HG03135 (cell line): ENCODE measurements around the gene KRTAP29-1.

Experiments
- ATAC-seq: cut with Tn5 transposase; IDR thresholded peaks from one replicate; pipeline ENCODE4 v1.9.1; 2021; ENCODE audit warnings: mild to moderate bottlenecking, moderate library complexity; ENCODE audit not compliant: unreplicated experiment

KRTAP29-1 gene

DNA sequence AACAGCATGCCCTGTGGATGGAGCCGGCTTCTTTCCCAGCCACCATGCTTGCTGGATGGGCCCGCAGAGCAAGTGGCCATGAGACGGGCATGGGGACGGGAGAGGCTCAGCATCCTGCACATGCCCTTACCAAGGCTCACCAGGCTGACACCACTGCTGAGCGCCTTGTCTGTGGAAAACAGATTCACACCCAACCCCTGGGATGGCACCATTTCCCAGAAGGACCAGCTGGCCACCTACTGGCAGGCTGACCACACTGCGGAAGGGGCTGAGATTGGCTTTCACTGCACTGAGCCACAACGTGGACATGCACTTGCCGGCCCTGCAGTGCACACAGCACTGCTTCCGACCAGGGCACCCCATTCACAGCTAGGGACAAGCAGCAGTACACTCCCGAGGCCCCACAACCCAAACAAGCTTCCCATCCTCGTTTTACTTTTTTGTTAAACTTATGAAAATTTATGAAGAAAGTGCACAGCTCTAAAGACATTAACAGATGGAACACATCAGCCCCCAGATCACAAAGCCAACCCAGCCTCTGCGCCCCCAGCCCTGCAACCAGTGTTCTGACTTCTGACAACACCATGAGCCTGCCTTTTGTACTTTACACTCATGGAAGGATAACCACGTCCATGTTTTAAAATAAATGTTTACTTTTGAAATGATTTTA lies 26.8 kb upstream of the KRTAP29-1 start:
- no peak for ATAC-seq

DNA sequence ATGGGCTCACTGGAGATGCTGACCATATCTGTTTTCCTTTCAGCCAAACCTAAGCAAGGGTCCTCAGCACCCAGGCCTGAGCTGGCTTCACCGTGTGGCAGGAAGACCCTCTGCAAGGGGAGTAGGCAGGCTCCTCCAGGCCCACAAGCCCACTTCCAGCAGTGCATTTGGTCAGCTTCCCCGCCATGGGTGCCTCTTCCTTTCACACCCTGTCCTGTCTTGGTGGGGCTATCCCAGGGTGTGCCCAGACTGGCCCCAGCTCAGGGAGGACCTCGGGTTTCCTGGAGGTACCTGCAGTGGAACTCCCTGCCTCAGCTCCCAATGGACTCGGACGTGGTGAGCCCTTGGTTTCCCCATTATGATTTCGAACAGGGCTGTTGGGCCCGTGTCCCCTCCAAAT lies 25.6 kb upstream of the KRTAP29-1 start:
- no peak for ATAC-seq

DNA sequence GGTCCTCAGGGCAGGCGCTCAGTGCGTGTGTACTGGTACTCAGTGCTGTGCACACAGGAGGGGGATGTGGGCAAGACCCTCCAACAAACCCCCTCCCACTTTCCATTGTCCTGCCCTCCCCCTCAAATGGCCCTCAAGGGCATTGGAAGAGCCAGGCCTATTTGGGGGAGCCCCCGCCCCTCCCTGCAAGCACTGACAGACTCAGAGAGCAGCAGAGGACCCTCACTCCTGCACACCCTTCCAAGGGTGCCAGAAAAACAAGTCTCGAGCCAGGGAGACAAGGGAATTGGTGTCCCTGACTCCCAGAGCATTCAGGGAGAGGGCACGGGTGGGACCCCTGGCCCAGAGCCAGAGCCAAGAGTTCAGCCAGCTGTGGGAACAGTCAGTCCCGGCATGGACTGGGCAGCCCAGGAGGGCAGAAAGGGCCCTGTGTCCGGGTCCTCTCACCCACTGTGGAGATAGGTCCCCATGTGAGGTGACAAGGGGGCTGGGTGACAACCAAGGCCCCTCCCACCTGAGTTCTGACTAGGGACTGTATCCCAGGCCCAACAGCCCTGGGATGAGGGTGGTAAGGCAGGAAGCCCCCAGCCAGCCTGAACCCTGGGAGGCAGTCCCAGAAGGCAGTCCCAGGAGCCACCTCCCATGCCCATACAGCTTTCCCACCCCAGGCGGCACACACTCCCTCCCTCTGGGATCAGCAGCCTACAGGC lies 24.9 kb upstream of the KRTAP29-1 start:
- ATAC-seq, result no peak

DNA sequence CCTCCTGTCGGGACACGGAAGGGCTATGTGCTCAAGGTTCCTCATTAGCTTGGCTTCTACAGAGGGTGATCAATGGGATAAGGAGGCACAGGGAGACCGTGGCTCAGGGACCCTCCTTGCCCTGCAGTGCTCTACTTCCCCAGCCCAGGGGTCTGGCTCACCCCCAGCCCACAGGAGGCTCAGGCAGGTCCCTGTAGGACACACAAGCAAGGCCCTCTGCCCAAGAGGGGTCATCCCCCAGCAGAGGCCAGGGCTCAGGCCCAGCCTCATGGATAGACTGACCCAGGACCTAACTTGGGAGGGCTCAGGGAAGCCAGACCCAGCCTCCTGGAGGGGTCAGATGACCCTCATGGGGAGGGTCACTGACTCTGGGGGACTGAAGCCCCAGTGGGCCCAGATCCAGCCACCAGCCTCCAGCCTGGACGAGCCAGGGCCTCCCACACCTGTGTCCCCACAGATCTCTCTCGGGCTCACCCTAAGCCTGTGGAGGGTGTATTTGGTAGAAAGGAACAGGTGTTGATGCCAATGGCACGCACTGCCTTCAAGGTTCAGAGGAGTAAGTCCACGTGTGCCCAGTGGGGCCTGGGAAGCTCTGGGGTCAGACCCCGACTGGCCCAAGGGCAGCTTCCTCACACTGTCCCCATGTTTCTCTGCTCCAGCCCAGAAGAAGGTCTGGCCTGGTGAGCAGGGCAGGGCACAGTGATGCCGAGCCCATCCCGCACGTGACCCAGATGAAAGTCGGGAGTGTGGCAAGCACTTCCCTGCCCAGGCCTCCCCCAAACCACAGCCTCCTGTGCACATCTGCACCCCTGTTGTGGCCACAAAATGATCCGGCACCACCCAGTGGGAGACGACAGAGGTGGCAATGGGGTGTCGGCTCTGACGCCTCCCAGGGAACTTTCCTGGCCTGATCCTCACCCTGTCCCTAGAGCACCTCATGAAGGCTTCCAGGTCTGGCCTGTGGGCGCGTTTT lies 23.8 kb upstream of the KRTAP29-1 start:
- no peak for ATAC-seq

DNA sequence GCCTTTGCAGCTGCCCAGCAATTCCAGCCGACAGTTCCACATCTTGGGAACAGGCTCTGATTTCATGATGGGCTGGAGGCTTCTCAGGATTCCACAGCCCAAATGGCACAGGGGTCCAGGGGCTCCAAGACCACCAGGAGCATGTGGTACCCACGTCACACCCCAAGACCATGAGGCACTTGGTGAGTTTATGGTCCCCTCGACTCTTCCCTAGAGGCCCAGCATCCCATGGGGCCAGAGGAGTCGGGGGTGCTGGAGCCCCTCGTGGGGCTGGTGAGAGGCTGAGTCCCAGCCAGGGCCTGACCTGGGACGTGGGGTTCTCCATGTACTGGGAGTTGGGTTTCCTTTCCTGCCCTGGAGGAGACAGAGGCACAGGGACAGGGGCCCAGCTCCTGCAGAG lies 23.0 kb upstream of the KRTAP29-1 start:
- ATAC-seq, result no peak

DNA sequence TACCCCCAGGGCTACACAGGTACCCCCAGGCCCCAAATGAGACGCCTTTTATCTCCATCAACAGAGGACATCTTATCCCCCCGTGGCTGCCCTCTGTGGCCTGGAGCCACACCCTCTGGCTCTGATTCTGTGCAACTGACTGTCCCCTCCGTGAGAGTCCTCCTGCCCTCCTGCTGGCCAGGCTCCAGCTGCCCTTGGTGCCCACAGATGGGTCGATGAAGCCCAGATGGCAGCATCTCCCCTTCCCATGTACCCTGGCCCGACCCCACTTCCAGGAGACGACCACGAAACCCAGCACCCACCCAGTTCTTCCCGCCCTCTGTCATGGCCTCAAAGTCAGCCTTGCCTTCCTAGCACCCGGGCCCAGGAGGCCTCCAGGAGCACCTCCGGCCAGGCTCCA lies 22.5 kb upstream of the KRTAP29-1 start:
- ATAC-seq, result no peak

DNA sequence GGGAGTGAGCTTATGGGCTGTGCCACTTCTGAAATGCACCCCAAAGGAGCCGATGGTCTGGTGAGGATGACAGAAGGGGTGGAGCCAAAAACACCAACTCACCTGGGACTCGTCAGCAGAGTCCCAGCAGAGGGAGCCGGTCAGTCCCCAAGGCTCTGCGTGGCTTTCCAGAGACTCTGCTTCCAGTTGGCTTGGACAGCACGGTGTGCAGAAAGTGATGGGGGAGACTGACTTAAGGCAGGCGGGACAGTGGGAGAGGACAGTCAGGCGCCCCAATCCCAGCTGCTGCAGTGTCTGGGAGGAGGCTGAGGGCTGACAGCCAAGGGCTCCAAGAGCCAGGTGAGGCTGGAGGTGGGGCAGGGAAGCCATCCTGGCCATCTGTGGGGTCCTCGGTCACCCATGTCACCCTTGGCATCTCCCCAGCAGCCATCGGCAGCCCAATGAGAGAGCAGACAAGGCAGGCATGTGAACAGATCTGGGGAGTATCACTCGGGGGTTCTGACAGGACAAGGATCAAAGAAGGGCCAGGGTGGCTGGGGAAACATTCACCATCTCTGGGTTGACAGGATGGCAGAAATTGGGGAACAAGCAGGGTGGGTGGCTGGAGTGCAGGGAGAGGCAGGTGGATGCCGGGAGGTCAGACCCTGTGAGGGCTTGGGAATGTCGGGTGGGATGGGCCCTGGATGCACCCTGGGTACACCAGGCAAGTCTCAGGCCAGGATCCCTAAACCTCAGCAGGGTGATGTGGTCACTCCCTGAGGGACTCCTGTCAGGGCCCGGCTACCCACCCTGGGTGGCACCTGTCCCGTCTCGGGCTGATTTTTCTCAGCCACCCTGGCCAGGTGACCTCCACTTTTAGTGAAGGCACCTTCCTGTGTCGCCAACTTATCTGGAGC lies 21.8 kb upstream of the KRTAP29-1 start:
- ATAC-seq, result no peak

DNA sequence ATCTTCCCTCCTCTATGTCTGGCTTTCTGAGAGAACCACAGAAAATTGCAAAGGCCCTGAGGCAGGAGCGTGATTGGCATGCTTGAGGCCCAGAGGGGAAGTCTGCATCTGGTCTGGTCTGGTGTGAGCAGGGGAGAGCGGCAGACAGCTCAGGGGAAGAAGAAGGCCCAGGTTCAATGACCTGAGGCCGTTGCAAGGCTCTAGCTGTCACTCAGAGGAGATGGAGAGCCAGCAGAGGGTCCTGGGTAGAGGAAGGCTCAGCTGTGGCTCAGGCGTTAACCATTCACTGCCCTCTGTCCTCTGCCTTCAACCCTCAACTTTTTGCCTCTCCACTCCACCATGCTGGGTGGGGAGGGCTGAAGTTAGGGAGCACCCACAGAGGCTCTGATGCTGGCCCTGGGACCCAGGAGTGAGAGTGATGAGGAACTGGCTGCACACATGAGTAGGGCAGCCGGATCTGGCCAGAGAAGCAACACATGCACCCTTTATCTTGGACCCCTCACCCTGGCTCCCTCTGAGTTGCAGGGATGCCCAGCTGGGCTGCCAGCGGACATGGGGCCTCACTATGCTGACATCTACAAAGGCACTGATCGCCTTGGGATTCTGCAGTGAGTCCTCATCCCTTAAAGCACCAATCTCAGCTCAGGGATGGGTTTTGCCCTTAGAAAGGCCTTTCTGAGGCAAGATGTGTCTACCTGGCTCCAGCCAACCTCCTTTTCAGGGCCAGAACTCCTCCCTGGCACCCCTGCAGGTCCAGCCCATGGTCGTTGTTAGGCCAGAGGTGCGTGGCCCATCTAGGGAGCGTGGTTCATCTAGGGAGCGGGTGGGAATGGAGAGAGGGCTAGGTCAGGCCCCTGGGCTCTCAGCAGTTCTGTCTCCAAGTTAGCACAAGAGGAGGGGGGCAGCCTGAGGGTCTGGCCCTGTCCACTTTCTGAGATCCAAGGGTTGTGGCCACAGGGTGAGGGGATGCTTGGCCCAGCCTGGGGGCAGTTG lies 20.5 kb upstream of the KRTAP29-1 start:
- ATAC-seq, result no peak

DNA sequence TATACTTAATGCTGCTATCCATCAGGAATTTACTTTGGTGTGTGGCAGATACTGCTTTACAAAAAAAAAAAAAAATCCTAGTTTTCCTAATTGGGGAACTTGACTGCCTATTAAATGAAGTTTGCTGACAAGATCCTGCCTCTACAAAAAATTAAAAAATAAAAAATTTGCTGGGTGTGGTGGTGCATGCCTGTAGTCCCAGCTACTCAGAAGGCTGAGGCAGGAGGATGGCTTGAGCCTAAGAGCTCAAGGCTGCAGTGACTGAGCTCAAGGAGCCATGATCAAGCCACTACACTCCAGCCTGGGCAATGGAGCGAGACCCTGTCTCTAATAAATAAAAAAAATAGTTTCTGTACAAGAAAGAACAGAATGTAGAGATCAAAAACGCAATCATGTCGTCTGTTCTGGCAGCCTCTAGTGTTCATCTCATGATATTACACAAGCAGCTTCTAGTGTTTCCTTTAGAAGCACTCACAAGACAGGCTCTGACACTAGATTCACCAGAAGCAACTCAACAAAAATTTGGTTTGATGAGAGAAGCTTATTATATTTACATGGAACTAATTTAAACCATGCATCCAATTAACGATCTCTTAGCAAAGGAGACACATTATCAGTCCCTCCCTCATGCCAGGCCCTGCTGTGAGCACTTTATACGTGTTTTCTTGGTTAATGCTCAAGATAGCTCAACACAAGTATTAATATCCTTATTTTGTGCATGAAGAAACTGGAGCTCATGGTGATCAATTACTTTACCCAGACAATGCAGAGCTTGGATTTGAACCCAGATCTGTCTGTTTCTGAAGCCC lies 19.6 kb upstream of the KRTAP29-1 start:
- no peak for ATAC-seq

DNA sequence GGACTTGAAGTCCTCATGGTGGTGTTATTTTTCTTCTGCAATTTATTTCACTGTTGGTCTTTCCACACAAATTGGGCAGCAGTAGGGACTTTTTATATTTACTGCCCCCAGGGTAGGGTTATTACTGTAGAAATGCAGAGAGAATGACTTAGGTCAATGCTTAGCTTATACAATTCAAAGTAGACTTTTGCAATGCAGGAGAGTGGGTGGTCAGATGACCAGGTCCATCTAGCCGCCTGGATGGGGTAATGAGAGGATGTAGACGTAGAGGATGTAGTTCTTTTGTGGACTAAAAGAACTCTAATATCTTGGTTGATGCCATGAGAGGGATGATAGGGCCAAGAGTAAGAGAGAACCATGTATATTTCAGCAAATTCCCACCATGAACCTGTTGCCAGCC lies 15.6 kb upstream of the KRTAP29-1 start:
- ATAC-seq, result no peak

DNA sequence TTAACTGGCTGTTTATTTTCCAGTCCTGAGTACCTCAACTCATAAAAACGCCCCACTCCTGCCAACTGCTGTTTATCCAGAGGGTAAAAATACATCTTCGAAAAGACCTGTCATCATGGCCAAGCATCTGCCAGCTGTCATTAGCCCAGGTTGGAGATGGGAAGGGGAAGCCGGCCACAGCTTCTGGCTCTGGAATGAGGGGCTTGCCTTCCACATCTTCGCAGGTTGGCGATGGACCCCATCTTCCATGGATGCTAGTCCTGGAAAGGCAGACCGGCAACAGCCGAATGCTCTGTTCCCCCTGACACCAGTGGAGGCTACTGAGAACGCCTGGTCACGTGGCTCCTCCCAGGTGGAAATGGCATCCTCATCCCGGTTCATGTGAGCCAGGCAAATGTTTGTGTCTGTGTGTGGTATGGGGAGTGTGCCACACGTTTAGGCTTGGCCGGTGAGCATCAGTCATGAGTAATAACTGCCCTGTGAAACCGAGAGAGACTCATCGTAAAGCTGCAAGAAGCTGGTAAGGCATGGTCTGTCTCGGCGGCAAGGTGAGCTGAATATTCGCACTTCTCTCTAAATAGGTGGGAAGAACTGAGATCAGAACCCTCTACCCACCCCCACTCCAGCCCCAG lies 13.3 kb upstream of the KRTAP29-1 start:
- no peak for ATAC-seq

DNA sequence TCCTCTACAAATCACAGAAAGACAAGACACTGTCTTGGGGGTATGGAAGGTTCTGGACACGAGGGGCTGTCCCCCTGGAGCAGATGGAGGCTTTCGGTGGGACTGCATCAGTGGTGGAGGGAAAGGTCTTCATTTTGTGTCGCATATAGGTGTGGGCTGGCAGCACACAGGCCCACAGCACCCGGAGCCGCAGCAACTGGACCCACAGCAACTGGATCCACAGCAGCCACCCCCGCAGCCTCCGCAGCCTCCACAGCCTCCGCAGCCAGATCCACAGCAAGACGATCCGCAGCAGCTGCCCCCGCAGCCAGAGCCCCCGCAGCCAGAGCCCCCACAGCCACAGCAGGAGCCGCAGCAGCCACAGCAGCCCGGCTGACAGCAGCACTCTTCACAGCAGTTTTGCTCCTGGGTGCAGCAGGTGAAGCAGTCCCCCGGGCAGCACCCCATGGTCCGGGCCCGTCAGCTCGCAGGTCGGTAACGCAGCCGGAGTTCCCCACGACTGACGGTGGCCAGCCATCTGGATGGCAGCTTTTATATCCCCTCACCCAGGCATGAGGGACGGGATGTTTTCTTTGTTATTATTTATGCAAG lies 12.6 kb upstream of the KRTAP29-1 start, which contains the start of gene KRTAP17-1:
TSS of gene KRTAP17-1 (minus strand) at position 507 of the 591 bp plus-strand sequence. CDS start at position 447, 60 bp downstream.
- ATAC-seq, result no peak

DNA sequence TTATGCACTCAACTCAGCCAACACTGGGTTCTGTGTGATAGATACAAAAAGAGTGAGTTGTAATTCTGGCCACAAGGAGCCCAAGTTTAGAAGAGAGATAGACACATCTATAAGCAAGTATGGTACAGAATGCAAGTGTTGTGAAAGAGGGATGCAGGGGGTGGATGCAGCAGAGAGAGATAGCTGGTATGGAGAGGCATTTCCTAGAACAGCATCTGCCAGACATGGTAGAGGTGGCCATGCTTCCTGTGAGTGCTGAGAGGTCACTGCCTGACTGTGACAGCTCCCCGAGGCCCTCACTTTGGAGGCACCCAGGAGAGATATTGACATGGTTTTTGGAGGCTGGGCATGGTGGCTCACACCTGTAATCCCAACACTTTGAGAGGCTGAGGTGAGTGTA lies 8.5 kb upstream of the KRTAP29-1 start:
- no peak for ATAC-seq

DNA sequence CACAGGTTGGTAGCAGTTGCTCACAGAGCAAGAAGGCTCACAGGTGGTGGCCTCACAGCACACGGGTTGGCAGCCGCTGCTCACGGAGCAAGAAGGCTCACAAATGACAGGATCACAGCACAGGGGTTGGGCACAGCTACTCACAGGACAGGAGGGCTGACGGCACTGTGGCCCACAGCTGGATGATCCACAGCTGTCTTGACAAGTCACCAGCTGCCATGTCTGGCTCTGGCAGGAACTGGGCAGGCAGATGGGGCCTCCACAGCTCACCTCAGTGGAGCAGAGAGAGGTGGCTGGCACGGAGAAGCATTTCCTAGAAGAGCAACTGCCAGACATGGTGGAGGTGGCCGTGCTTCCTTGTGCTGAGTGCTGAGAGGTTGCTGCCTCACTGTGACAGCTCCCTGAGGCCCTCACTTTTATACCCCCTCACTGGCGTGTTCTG lies 6.3 kb upstream of the KRTAP29-1 start, which contains the start of gene KRTAP16-1:
TSS of gene KRTAP16-1 (minus strand) at position 392 of the 442 bp plus-strand sequence. CDS start at position 336, 56 bp downstream.
- no peak for ATAC-seq

DNA sequence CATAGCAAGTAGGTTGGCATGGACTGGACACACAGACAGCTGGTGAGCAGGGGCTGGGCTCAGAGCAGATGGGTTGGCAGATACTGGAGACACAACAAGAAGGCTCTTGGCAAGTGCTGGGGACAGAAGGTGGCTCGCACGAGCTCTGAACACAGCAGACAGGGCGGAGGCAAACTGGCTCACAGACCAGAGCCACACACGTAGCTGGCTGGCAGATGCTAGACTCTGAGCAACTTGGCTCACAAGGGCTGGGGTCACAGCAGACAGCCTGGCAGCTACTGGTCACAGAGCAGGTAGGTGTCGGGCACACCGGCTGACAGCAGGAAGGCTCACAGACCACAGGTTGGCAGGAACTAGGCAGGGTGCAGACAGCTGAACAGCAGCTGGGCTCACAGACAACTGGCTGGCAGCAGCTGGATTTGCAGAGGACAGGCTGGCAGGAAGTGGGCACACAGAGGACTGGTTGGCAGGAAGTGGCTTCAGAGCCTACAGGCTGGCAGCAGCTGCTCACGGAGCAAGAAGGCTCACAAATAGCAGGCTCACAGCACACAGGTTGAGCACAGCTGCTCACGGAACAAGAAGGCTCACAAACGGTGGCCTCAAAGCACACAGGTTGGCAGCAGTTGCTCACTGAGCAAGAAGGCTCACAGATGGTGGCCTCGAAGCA lies 5.7 kb upstream of the KRTAP29-1 start:
- ATAC-seq, result no peak

DNA sequence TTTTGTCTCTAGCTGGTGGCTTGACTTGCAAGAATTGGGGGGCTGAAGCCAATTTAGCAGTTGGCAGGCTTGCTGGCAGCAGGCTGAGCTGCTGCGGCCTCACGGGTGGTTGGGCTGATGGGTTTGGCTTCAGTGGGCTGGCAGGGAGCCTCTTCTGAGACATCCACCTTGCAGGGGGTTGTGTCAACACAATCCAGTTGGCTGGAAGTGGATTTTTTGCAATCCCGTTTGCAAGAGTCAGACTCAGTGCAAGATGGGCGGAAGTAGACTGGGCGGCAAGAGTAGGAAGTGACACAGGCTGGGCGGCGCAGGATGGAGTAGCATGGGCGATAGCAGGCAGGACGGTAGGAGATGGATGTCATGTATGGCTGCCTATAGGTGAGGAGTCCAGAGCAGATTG lies 5.0 kb upstream of the KRTAP29-1 start:
- no peak for ATAC-seq

DNA sequence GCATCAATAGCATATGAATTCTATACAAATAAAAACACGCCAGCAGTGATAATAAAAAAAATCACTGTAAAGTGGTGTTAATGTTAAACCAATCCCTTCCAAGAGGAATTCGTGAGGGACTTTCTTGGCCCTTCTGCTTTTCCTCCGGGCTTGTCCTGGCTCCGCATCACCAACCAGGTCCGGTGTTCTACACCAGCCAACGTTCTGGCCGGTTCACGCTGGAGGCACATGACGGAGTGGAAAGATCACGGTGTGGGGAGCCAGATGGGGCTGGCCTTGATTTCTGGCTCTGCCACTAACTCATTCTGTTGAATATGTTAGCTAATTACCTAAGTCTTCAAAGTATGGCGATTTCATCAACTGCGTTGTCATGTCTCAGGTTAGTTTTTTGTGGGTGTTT lies 1.4 kb upstream of the KRTAP29-1 start:
- ATAC-seq, result no peak
